Measurements from ENCODE around the gene ANKRD55. TPM values are rescaled to one million over a fixed set of nuclear protein-coding genes. Genes with fewer than 3 reads are reported as not detected.

Gene ANKRD55
- total and polyA plus RNA-seq, 9 of the 15 experiments (the other 6 are each of a cell fraction or from before 2014, with no cell fraction given): 3.4 to 10.6 (median 6.5) TPM

- no peak for TF ChIP-seq CEBPG (CRISPR knock-in tag; IDR thresholded peaks at IDR 0.05)
- peak in 1 of 2 experiments; percentile 56; a peak in 1 of 4 replicates for TF ChIP-seq CEBPG (tag; conservative IDR thresholded peaks at IDR 0.05 in 1 of 2, IDR thresholded peaks at IDR 0.05 in 1 of 2)
- TF ChIP-seq ZNF318 (IDR thresholded peaks at IDR 0.05; ENCODE audit: borderline replicate concordance in 1 of 2, low read depth in 1 of 2): peak in 1 of 2 experiments; percentile 66; a peak in 1 of 4 replicates
- peak; percentile 60; the same call in 1 of the 2 replicates for TF ChIP-seq ZNF175 (CRISPR knock-in tag; IDR thresholded peaks at IDR 0.05; ENCODE audit: low read depth)
- TF ChIP-seq NR3C1 (CRISPR knock-in tag; IDR thresholded peaks at IDR 0.05): no peak
- no peak for TF ChIP-seq THRA (IDR thresholded peaks at IDR 0.05)
- peak; percentile 72; the same call in 1 of the 2 replicates for TF ChIP-seq DPF2 (IDR thresholded peaks at IDR 0.05)
- peak; percentile 95 for TF ChIP-seq PKNOX1 (IDR thresholded peaks at IDR 0.05)
- TF ChIP-seq MNT (conservative IDR thresholded peaks at IDR 0.05): 0 out of 4 replicates have a peak, but pooled peaks of 1 of the 2 experiments have one; percentile 23
- 0 out of 4 replicates have a peak, but pooled peaks of 1 of the 2 experiments have one; percentile 54 for TF ChIP-seq ZNF639 (CRISPR knock-in tag; conservative IDR thresholded peaks at IDR 0.05 in 1 of 2, IDR thresholded peaks at IDR 0.05 in 1 of 2)
- no peak for TF ChIP-seq NUFIP1 (IDR thresholded peaks at IDR 0.05; ENCODE audit: partially characterized antibody)
- TF ChIP-seq ZNF785 (CRISPR knock-in tag; IDR thresholded peaks at IDR 0.05): no peak
These were observed 147.9 kb downstream of the ANKRD55 start (continued) for GRCh38 chr5:56085193-56085592.

All from K562 (cell line).